Renal cortex interstitium (tissue), 11 donors: Measurements from ENCODE around the gene TMEM234. TPM values are rescaled to one million over a fixed set of nuclear protein-coding genes. Genes with fewer than 3 reads are reported as not detected.

ENCODE experiments used
- DNase-seq, 11 donors: peaks; one replicate each; pipeline ENCODE4 v3.0.0-alpha.2; 2013; ENCODE audit warnings: low read depth in 9 of 11, low spot score in 4 of 11; ENCODE audit errors: extremely low read depth in 1 of 11
- polyA plus RNA-seq, 3 donors: library from polyadenylated mRNA; unstranded; fragments of 120-200 nt; gene quantifications; one replicate each; pipeline ENCODE4 v1.2.1, GENCODE V29; 2013; ENCODE audit not compliant: insufficient read length in 3 of 3

The TMEM234 gene
- polyA plus RNA-seq, 3 donors, result 23.0 to 33.6 (median 27.4) TPM

- no peak for DNase-seq
These were observed 24.7 kb upstream of the TMEM234 start, which contains the start of gene FAM167B for GRCh38 chr1:32246888-32247273. FAM167B (plus strand) TSS chr1:32247222; CDS start chr1:32247422, 200 bp downstream.

GRCh38 chr1:32242341-32242851 lies 20.2 kb upstream of the TMEM234 start:
- DNase-seq, result no peak

GRCh38 chr1:32241001-32241763 lies 19.0 kb upstream of the TMEM234 start:
- peak in 6 of 11 donors; percentile 45 to 69 (median 56) for DNase-seq

GRCh38 chr1:32240140-32240951 lies 18.2 kb upstream of the TMEM234 start:
- peak in 5 of 11 donors; percentile 58 to 72 (median 71) for DNase-seq

GRCh38 chr1:32239790-32240139 lies 17.6 kb upstream of the TMEM234 start:
- DNase-seq, result no peak

- DNase-seq, result no peak
These were observed 17.2 kb upstream of the TMEM234 start for GRCh38 chr1:32239337-32239736.

GRCh38 chr1:32234792-32235191 lies 12.6 kb upstream of the TMEM234 start:
- DNase-seq, result no peak

GRCh38 chr1:32232558-32233304 lies 10.6 kb upstream of the TMEM234 start:
- DNase-seq, result no peak

- DNase-seq, result no peak
These were observed 9.8 kb upstream of the TMEM234 start for GRCh38 chr1:32231843-32232432.

GRCh38 chr1:32228771-32229170 lies 6.6 kb upstream of the TMEM234 start:
- no peak for DNase-seq

GRCh38 chr1:32224285-32224684 lies 2.1 kb upstream of the TMEM234 start:
- DNase-seq, result no peak

GRCh38 chr1:32223683-32224082 lies 1.5 kb upstream of the TMEM234 start:
- no peak for DNase-seq

GRCh38 chr1:32221581-32221979 lies 573 bp downstream of the TMEM234 start:
- DNase-seq, result no peak

- DNase-seq, result peak in 1 of 11 donors; percentile 31
These were observed 1.2 kb downstream of the TMEM234 start for GRCh38 chr1:32220746-32221580.

GRCh38 chr1:32219022-32219421 lies 3.1 kb downstream of the TMEM234 start:
- no peak for DNase-seq

- no peak for DNase-seq
These were observed 5.6 kb downstream of the TMEM234 start for GRCh38 chr1:32216566-32216965.

GRCh38 chr1:32215629-32216480 lies 6.3 kb downstream of the TMEM234 start:
- DNase-seq, result peak in 1 of 11 donors; percentile 36
